Measurements from ENCODE around the gene UBASH3A.

DNA sequence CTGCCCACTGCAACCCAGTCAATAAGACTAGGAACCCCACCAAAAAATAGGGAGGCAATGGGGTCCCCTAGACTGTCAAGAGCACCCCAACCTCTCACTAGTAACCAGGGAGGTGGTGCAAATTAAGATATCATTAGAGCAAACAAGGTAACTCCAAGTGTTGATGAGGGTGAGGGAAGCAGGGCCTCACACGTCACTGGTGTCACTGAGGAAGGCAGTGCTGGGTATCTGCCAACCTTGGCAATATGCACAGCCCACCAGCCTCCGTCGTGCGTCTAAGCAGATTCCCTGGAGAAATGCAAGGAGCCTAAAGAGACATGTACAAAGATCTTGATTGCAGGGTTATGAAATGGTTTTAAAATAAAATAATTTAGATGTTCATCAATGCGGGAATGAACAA, 3.8 kb downstream of the UBASH3A start:
- TF ChIP-seq, protein P1, sequence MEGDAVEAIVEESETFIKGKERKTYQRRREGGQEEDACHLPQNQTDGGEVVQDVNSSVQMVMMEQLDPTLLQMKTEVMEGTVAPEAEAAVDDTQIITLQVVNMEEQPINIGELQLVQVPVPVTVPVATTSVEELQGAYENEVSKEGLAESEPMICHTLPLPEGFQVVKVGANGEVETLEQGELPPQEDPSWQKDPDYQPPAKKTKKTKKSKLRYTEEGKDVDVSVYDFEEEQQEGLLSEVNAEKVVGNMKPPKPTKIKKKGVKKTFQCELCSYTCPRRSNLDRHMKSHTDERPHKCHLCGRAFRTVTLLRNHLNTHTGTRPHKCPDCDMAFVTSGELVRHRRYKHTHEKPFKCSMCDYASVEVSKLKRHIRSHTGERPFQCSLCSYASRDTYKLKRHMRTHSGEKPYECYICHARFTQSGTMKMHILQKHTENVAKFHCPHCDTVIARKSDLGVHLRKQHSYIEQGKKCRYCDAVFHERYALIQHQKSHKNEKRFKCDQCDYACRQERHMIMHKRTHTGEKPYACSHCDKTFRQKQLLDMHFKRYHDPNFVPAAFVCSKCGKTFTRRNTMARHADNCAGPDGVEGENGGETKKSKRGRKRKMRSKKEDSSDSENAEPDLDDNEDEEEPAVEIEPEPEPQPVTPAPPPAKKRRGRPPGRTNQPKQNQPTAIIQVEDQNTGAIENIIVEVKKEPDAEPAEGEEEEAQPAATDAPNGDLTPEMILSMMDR (IDR thresholded peaks at IDR 0.05), result no peak
- TF ChIP-seq POLR2AphosphoS5 (IDR thresholded peaks at IDR 0.05), result no peak
